Measurements from ENCODE around the gene CDIP1.

- TF ChIP-seq, protein P1, sequence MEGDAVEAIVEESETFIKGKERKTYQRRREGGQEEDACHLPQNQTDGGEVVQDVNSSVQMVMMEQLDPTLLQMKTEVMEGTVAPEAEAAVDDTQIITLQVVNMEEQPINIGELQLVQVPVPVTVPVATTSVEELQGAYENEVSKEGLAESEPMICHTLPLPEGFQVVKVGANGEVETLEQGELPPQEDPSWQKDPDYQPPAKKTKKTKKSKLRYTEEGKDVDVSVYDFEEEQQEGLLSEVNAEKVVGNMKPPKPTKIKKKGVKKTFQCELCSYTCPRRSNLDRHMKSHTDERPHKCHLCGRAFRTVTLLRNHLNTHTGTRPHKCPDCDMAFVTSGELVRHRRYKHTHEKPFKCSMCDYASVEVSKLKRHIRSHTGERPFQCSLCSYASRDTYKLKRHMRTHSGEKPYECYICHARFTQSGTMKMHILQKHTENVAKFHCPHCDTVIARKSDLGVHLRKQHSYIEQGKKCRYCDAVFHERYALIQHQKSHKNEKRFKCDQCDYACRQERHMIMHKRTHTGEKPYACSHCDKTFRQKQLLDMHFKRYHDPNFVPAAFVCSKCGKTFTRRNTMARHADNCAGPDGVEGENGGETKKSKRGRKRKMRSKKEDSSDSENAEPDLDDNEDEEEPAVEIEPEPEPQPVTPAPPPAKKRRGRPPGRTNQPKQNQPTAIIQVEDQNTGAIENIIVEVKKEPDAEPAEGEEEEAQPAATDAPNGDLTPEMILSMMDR (IDR thresholded peaks at IDR 0.05), result no peak
- TF ChIP-seq POLR2AphosphoS5 (IDR thresholded peaks at IDR 0.05) (no peak), POLR2A (IDR thresholded peaks at IDR 0.05) (no peak)
These were observed 50.5 kb downstream of the CDIP1 start for GRCh38 chr16:4487955-4488498.

Measured in breast epithelium (tissue), 3 donors.